ENCODE data around the gene STX16. TPM values are rescaled to one million over a fixed set of nuclear protein-coding genes. Genes with fewer than 3 reads are reported as not detected.
A peak's percentile ranks its signal among the peaks of the same experiment; 100 is the strongest.

Gene STX16
- total RNA-seq, 1 experiment from 2014 or later, result 41.9 TPM

- Histone ChIP-seq H3K27me3 (ENCODE audit: control insufficient read depth, insufficient read depth, low read length) (no peaks in the 10 kb centered on the region), H3K36me3 (ENCODE audit: control insufficient read depth, insufficient read depth, low read length) (no peaks in the 10 kb centered on the region), H3K27ac (ENCODE audit: low read length) (no peak overlapping the region), H3K4me3 (ENCODE audit: low read depth in 2 of 2, low read length in 2 of 2) (no peak overlapping the region), H3K9me3 (ENCODE audit: control insufficient read depth, insufficient read depth, low read depth, low read length) (peaks cover 4% of the 10 kb centered on the region; the same call in 1 of the 2 replicates), H3K4me1 (ENCODE audit: control insufficient read depth, insufficient read depth, low read length) (peaks cover 14% of the 10 kb centered on the region)
- in situ Hi-C loops (cut with HindIII; ENCODE audit: low pct_unique_long_range_greater_than_20kb, low sequenced_read_pairs) (no loop called here), intact Hi-C loops (cut with micrococcal nuclease; ENCODE audit: unreplicated experiment) (no loop called here)
- CTCF ChIA-PET, result interaction anchor here (0.6 kb wide), 1 partner anchor 1198 kb away, joined by 6 read pairs; no protein-coding TSS in a partner anchor
- DNase-seq (ENCODE audit: low read depth, low spot score) (no peak), ATAC-seq (no peak)
- BruUV-seq (replicated peaks), result no TSS peak
- TF ChIP-seq POLR2AphosphoS5 (IDR thresholded peaks at IDR 0.05; ENCODE audit: low read depth, low read length) (no peak), TCF7L2 (IDR thresholded peaks at IDR 0.05; ENCODE audit: low read depth, low read length) (no peak), REST (IDR thresholded peaks at IDR 0.05; ENCODE audit: insufficient read depth in 1 of 2, low read depth in 2 of 2, low read length in 1 of 2) (no peak), CTCF (IDR thresholded peaks at IDR 0.05) (no peak), SIN3A (IDR thresholded peaks at IDR 0.05; ENCODE audit: borderline replicate concordance, insufficient read depth, low read depth, low read length) (no peak)
- POLR2A ChIA-PET, result no interaction called here
These were observed 25.5 kb upstream of the STX16 start for GRCh38 chr20:58625585-58625984.

- in situ Hi-C loops (cut with HindIII; ENCODE audit: low pct_unique_long_range_greater_than_20kb, low sequenced_read_pairs) (no loop called here), intact Hi-C loops (cut with micrococcal nuclease; ENCODE audit: unreplicated experiment) (no loop called here)
- H3K4me1 ChIP-seq (ENCODE audit: control insufficient read depth, insufficient read depth, low read length), result peaks cover 14% of the 10 kb centered on the region
- no peak for ATAC-seq
- no peaks in the 10 kb centered on the region for H3K36me3 ChIP-seq (ENCODE audit: control insufficient read depth, insufficient read depth, low read length)
- H3K9me3 ChIP-seq (ENCODE audit: control insufficient read depth, insufficient read depth, low read depth, low read length), result peaks cover 4% of the 10 kb centered on the region; the same call in 1 of the 2 replicates
- H3K27ac ChIP-seq (ENCODE audit: low read length), result 0 out of 2 replicates have a peak overlapping the region, but pooled peaks have one; percentile 40
- POLR2A ChIA-PET, result no interaction called here
- TF ChIP-seq CTCF (IDR thresholded peaks at IDR 0.05) (no peak), POLR2AphosphoS5 (IDR thresholded peaks at IDR 0.05; ENCODE audit: low read depth, low read length) (no peak), SIN3A (IDR thresholded peaks at IDR 0.05; ENCODE audit: borderline replicate concordance, insufficient read depth, low read depth, low read length) (no peak), REST (IDR thresholded peaks at IDR 0.05; ENCODE audit: insufficient read depth in 1 of 2, low read depth in 2 of 2, low read length in 1 of 2) (no peak), TCF7L2 (IDR thresholded peaks at IDR 0.05; ENCODE audit: low read depth, low read length) (no peak)
- no peak for DNase-seq (ENCODE audit: low read depth, low spot score)
- CTCF ChIA-PET, result no interaction called here
- H3K4me3 ChIP-seq (ENCODE audit: low read depth in 2 of 2, low read length in 2 of 2), result no peak overlapping the region
- H3K27me3 ChIP-seq (ENCODE audit: control insufficient read depth, insufficient read depth, low read length), result no peaks in the 10 kb centered on the region
- no TSS peak for BruUV-seq (replicated peaks)
These were observed 25.0 kb upstream of the STX16 start for GRCh38 chr20:58626051-58626450.
